ENCODE data around the gene WAS. TPM values are rescaled to one million over a fixed set of nuclear protein-coding genes. Genes with fewer than 3 reads are reported as not detected.

Gene WAS
- total RNA-seq, 1 experiment from 2014 or later, result 0.79 TPM

DNA sequence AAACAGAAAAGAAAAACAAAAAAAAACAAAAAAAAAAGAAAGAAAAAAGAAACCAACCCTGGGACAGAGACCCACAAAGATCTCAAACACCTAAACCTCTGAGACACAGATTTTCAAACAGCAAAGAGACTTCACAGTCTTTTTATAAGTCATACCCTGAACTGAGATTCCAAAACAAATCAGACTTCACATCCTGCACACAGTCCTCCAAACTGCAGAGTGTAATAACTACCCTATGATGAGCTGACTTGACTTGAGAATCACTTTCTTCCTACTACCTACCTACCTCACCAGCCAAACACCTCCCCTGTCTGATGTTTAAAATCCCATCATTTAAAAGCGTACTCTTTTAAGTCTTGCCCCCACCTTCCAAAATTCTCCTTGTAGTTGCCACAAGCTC lies 52.7 kb downstream of the WAS start (continued):
- TF ChIP-seq PRRX2 (CRISPR knock-in tag; IDR thresholded peaks at IDR 0.05) (no peak), ZMAT4 (CRISPR knock-in tag; IDR thresholded peaks at IDR 0.05) (no peak), SMAD3 (CRISPR knock-in tag; IDR thresholded peaks at IDR 0.05; ENCODE audit: borderline replicate concordance) (no peak), CBFB (CRISPR knock-in tag; IDR thresholded peaks at IDR 0.05; ENCODE audit: low read depth) (no peak), ZBTB43 (CRISPR knock-in tag; IDR thresholded peaks at IDR 0.05) (no peak)
- TF ChIP-seq, protein P1, sequence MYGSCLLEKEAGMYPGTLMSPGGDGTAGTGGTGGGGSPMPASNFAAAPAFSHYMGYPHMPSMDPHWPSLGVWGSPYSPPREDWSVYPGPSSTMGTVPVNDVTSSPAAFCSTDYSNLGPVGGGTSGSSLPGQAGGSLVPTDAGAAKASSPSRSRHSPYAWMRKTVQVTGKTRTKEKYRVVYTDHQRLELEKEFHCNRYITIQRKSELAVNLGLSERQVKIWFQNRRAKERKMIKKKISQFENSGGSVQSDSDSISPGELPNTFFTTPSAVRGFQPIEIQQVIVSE (CRISPR knock-in tag; IDR thresholded peaks at IDR 0.05; ENCODE audit: borderline replicate concordance), result no peak
- TF ChIP-seq, protein P2, sequence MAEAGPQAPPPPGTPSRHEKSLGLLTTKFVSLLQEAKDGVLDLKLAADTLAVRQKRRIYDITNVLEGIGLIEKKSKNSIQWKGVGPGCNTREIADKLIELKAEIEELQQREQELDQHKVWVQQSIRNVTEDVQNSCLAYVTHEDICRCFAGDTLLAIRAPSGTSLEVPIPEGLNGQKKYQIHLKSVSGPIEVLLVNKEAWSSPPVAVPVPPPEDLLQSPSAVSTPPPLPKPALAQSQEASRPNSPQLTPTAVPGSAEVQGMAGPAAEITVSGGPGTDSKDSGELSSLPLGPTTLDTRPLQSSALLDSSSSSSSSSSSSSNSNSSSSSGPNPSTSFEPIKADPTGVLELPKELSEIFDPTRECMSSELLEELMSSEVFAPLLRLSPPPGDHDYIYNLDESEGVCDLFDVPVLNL (CRISPR knock-in tag; IDR thresholded peaks at IDR 0.05; ENCODE audit: borderline replicate concordance, low read depth), result no peak

- DNase-seq (ENCODE audit: low spot score) (no peak), ATAC-seq (no peak)
- Mint-ChIP-seq H3K27ac (no peak overlapping the region), H3K4me1 (peaks cover 9% of the 10 kb centered on the region), H3K9me3 (0 out of 2 replicates have a peak, but pooled peaks cover 4% of the 10 kb centered on the region), H3K36me3 (no peaks in the 10 kb centered on the region), H3K4me3 (peak overlapping the region; percentile 96), H3K27me3 (ENCODE audit: low read depth) (no peaks in the 10 kb centered on the region)
- TF ChIP-seq ZBTB43 (CRISPR knock-in tag; IDR thresholded peaks at IDR 0.05), result no peak
- no peak for TF ChIP-seq PREB (CRISPR knock-in tag; IDR thresholded peaks at IDR 0.05; ENCODE audit: borderline replicate concordance)
- ChIA-PET CTCF (interaction anchor here (0.9 to 2.1 kb wide), 2 partner anchors 10 to 88 kb away, joined by 3 to 7 read pairs; no protein-coding TSS in a partner anchor), POLR2A (interaction anchor here (1.0 to 1.4 kb wide), 2 partner anchors 60 to 65 kb away, joined by 3 to 4 read pairs; partner anchors contain the start of gene HDAC6)
These were observed 53.2 kb downstream of the WAS start for GRCh38 chrX:48736878-48737212.

GRCh38 chrX:48737213-48737938 lies 53.8 kb downstream of the WAS start:
- no peaks in the 10 kb centered on the region for H3K27me3 Mint-ChIP-seq (ENCODE audit: low read depth)
- H3K4me1 Mint-ChIP-seq, result peaks cover 9% of the 10 kb centered on the region
- 0 out of 2 replicates have a peak, but pooled peaks cover 4% of the 10 kb centered on the region for H3K9me3 Mint-ChIP-seq
- peak overlapping the region; percentile 99 for H3K27ac Mint-ChIP-seq
- ChIA-PET POLR2A (interaction anchor here (1.0 to 1.4 kb wide), 2 partner anchors 61 to 64 kb away, joined by 3 to 4 read pairs; partner anchors contain the start of gene HDAC6), CTCF (interaction anchor here (0.9 to 2.1 kb wide), 2 partner anchors 9 to 89 kb away, joined by 3 to 7 read pairs; no protein-coding TSS in a partner anchor)
- peak; percentile 99 for ATAC-seq
- H3K4me3 Mint-ChIP-seq, result peak overlapping the region; percentile 96
- no peaks in the 10 kb centered on the region for H3K36me3 Mint-ChIP-seq
- peak; percentile 83 for DNase-seq (ENCODE audit: low spot score)
- peak; percentile 56; the same call in 1 of the 2 replicates for TF ChIP-seq NR2C2 (CRISPR knock-in tag; IDR thresholded peaks at IDR 0.05)
- TF ChIP-seq NFYB (CRISPR knock-in tag; conservative IDR thresholded peaks at IDR 0.05; ENCODE audit: low read depth), result peak; percentile 87
- TF ChIP-seq PRRX2 (CRISPR knock-in tag; IDR thresholded peaks at IDR 0.05), result no peak
- no peak for TF ChIP-seq ZNF263 (CRISPR knock-in tag; IDR thresholded peaks at IDR 0.05; ENCODE audit: low read depth)
- TF ChIP-seq SP1 (CRISPR knock-in tag; conservative IDR thresholded peaks at IDR 0.05), result 0 out of 2 replicates have a peak, but pooled peaks have one; percentile 9
- no peak for TF ChIP-seq ZNF317 (CRISPR knock-in tag; IDR thresholded peaks at IDR 0.05; ENCODE audit: borderline replicate concordance, low read depth)
- TF ChIP-seq KAT7 (CRISPR knock-in tag; IDR thresholded peaks at IDR 0.05; ENCODE audit: borderline replicate concordance), result no peak
- no peak for TF ChIP-seq ZNF281 (CRISPR knock-in tag; IDR thresholded peaks at IDR 0.05)
- TF ChIP-seq NFE2L1 (CRISPR knock-in tag; IDR thresholded peaks at IDR 0.05), result no peak
- TF ChIP-seq, protein P3, sequence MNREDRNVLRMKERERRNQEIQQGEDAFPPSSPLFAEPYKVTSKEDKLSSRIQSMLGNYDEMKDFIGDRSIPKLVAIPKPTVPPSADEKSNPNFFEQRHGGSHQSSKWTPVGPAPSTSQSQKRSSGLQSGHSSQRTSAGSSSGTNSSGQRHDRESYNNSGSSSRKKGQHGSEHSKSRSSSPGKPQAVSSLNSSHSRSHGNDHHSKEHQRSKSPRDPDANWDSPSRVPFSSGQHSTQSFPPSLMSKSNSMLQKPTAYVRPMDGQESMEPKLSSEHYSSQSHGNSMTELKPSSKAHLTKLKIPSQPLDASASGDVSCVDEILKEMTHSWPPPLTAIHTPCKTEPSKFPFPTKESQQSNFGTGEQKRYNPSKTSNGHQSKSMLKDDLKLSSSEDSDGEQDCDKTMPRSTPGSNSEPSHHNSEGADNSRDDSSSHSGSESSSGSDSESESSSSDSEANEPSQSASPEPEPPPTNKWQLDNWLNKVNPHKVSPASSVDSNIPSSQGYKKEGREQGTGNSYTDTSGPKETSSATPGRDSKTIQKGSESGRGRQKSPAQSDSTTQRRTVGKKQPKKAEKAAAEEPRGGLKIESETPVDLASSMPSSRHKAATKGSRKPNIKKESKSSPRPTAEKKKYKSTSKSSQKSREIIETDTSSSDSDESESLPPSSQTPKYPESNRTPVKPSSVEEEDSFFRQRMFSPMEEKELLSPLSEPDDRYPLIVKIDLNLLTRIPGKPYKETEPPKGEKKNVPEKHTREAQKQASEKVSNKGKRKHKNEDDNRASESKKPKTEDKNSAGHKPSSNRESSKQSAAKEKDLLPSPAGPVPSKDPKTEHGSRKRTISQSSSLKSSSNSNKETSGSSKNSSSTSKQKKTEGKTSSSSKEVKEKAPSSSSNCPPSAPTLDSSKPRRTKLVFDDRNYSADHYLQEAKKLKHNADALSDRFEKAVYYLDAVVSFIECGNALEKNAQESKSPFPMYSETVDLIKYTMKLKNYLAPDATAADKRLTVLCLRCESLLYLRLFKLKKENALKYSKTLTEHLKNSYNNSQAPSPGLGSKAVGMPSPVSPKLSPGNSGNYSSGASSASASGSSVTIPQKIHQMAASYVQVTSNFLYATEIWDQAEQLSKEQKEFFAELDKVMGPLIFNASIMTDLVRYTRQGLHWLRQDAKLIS (CRISPR knock-in tag; IDR thresholded peaks at IDR 0.05; ENCODE audit: borderline replicate concordance), result no peak

All from WTC11 (cell line).